VCaP (cell line): ENCODE results near the gene RD3L.

Source experiments
- H3K27ac ChIP-seq: fragments of 450-650 bp; 2 replicates; pipeline ENCODE4 v1.5.1; 2017
- TF ChIP-seq, protein P1 (sequence below): fragments of 450-650 bp; conservative IDR thresholded peaks from 2 replicates; pipeline ENCODE4 v1.5.1; 2017; ENCODE audit warnings: mild to moderate bottlenecking, moderate library complexity

The RD3L gene

DNA sequence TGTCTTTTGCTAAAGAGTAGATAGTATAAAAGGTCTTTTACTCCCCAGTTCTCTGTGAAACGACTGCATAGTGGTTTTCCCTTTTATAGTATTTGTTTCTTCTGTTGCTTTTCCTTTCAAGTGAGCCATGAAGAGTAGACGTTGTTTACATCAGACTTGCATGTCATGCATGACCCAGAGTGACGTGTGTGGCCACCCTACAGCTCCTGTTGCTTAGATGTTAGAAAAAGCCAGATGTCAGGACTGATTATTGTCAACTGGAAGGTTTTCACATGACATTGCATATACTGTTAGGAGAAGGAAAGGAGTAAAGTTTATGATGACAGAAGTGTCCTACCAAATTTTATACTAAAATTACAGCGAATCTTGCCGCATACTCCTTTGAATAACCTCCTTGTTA, 1.3 kb upstream of the RD3L start:
- H3K27ac ChIP-seq: no peak overlapping the region
- TF ChIP-seq, protein P1, sequence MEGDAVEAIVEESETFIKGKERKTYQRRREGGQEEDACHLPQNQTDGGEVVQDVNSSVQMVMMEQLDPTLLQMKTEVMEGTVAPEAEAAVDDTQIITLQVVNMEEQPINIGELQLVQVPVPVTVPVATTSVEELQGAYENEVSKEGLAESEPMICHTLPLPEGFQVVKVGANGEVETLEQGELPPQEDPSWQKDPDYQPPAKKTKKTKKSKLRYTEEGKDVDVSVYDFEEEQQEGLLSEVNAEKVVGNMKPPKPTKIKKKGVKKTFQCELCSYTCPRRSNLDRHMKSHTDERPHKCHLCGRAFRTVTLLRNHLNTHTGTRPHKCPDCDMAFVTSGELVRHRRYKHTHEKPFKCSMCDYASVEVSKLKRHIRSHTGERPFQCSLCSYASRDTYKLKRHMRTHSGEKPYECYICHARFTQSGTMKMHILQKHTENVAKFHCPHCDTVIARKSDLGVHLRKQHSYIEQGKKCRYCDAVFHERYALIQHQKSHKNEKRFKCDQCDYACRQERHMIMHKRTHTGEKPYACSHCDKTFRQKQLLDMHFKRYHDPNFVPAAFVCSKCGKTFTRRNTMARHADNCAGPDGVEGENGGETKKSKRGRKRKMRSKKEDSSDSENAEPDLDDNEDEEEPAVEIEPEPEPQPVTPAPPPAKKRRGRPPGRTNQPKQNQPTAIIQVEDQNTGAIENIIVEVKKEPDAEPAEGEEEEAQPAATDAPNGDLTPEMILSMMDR: no peak

DNA sequence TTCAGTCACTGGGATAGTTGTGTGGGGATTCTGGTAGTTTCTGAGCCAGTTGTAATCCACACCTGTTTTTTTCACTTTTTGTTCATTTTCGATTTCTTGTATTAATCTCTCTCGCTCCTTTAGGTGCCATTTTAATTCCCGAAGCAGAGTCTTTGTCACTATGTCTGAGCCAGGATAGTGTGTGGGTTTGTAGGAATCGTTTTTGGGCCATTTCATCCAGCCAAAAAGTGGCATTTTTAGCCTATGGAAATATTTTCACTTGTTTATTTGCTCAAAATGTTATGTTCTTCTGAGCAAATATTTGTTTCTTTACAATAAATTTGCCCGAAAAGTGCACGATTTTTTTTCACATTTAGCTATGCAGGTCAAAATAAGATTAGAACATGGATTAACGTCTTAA, 867 bp downstream of the RD3L start:
- H3K27ac ChIP-seq: no peak overlapping the region
- TF ChIP-seq, protein P1: no peak

DNA sequence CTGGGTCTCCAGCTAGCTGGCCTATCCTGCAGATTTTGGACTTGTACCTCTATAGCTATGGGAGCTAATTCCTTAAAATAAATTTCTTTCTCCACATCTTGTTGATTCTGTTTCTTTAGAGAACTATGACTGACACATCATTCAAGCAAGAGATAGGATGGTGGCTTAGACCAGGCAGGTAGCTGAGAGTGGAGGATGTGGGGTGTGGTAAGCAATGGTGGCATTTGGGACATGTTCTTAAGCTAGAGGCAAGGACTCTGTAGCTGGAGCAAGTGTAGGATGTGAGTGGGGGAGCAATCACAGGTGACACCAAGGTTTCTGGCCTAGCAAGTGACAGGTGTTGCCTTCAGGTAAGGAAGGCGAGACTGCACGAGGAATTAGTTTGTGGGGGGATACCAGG, 7.2 kb downstream of the RD3L start:
- H3K27ac ChIP-seq: no peak overlapping the region
- TF ChIP-seq, protein P1: no peak

DNA sequence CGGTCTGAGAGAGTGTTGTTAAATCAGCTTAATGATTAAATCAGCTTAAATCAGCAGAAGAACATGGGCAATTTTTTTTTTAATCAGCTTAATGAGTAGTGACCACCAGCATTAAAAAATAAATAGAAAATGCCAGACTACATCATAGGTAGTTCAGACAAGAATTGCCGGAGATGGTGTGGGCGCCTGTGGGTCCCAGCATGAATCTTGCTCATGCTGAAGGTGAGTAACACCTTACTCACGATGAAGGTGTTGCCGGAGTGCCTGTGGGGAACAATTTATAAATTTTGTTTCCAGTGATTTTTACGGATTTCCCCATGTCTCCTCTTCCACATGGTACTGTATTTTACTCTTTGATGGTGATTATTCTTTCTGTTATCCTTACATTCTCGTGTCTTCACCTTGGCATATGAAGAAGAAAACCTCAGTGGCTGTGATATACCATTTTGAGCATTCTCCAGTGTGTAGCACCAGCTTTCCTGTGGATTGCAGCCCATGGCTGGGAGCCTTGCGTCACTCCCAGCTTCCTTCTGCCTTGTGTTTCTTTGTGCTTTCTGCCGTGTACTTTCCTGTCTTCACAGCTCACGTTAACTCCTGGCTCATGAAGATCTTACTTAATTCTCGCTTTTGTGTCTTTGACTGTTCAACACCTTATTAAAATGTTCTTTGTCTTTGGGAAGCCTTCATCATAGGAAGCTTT, 9.4 kb downstream of the RD3L start:
- TF ChIP-seq, protein P1: no peak
- H3K27ac ChIP-seq: no peak overlapping the region

DNA sequence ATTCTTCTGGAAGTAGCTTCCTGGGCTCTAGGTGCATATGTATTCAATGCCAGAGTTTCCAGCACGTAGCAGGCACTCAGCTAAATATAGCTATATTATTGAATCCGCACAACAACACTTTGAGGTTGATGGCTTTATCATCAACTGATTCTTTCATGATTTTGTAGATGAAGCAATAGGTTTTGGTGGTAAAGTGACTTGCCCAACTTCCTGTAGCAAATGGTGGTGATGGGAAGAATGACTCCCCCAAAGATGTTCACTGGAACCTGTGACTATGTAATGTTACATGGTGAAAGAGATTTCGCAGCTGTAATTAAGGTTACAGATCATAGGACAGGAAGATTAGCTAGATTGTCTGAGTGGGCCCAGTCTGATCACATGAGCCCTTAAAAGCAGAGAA, 10.9 kb downstream of the RD3L start:
- H3K27ac ChIP-seq: no peak overlapping the region
- TF ChIP-seq, protein P1: no peak

DNA sequence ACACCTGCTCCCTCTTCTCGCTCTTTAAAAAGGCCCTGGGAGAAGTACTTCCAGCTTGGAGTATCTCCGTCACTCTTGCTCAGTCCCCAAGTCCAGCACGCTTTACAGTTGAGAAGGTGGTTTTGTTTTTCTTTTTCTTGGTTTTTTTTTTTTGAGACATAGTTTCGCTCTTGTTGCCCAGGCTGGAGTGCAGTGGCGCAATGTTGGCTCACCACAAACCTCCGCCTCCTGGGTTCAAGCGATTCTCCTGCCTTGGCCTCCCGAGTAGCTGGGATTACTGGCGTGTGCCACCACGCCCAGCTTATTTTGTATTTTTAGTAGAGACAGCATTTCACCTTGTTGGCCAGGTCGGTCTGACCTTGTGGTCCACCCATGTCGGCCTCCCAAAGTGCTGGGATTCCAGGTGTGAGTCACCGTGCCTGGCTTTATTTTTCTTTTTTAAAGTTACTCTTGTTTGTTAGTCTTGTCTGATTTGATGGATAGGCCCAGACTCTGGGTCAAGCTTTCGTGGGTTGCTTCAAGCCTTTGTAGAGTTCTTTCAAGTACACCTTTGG, 12.2 kb downstream of the RD3L start:
- TF ChIP-seq, protein P1: no peak
- no peak overlapping the region for H3K27ac ChIP-seq

DNA sequence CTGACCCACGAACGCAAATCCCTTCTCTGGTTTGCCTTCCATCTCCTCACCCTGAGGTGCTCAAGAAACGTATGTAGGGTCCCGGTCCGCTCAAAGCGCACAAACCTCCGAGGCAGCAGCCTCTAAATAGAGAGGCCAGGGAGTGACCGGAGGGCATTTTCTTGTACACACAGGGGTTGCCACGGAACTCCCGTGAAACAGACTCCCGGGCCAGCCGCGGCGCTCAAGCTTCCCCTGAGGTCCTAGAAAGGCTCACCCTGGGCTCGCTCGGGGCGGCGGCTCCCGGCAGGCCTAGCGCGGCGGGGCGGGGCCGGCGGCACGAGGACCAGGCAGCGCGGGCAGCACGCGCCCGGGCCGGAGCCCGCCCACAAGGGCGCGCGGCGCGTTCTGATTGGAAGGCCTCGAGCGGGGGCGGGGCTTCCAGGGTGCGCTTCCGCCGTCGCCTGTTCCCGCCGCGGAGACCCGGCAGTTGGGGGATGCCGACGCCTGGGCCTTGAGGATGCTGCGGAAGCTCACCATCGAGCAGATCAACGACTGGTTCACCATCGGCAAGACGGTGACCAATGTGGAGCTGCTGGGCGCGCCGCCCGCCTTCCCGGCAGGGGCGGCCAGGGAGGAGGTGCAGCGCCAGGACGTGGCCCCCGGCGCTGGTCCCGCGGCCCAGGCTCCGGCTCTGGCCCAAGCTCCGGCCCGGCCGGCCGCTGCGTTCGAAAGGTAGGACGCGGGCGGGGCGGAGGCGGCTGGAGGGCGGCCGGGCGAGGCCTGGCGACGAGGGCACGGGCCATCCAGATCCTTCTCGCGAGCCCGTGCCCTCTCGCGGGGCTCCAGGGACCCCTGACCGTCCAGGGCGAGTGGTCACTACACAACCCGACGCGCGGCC, 14.1 kb downstream of the RD3L start, which contains the start of gene TDRD9:
Gene TDRD9 (plus strand): TSS at position 446 of the 880 bp plus-strand sequence. CDS start 54 bp downstream, at position 500.
- H3K27ac ChIP-seq: no peak within 1 kb of the TSS
- TF ChIP-seq, protein P1: no peak
